Amniotic epithelial cell (primary cell): ENCODE results near the gene ANKRD33.

Experiments used
- DNase-seq: peaks from one replicate; pipeline ENCODE4 v3.0.0-alpha.2; 2010; ENCODE audit warnings: low read depth

The ANKRD33 gene

DNA sequence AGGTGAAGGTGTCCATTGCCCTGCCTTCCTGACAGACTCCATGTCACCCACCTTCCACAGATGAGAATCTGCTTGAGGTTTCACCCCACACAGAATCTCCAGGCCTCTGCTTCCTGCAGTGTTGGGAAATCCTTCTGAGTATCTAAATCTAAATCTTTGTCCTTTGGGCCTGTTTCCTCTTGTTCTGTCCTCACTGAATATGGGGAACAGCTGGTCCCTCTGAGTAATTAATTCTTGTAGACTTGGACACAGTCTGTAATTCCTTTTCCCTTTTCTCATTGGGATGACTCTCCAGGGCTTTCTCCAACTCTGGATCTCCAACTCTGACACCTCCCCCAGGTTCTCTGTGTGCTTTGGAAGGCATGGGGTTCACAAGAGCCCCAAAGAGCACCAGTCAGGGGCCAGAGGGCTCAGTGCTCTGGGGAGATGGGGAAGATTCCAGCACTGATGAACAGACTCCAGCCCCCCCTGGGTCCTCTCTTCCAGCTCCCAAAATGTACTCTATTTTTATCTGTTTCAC, 17.1 kb downstream of the ANKRD33 start:
- no peak for DNase-seq

DNA sequence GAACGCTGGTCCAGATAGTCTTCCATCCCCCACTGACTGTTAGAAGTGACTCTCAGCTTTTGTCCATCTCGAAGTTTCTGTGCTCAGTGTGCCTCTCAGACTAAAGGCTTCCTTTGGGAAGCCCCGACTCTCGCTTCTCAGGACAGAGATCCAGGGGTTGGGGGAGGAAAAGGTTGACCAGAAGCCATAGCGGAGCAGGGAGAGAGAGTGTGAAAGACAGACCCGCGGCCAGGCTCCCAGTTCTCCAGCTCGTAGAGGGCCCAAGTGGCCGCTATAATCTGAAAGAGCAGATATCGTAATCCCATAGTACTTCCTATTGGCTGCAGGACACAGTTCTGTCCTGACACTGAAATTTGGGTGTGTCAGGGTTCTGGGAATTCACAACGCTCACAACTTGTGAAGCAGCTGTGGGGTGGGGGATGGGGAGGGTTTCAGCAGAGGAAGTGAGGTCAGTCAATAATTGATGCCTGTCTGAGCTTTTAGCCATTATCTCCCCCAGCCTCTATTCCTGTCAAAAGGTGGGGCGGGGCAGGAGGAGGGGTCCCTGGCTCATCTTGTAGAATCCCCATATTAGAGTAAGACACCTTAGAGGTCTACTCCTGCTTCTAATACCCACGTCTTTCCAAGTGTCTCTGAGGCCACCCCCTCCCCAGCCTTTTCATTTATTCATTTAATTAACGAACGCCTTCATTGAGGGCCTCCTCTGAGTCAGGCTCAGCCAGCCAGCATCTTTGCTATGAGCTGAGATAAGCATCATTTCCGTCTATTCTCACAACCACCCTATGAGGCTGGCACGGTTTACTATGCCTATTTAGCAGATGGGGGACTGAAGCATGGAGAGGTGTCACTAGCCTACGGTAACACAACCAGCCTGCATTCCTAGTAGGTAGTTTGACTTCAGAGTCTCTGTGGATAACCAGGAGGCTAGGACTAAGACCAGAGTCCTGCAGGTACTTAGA, 17.8 kb downstream of the ANKRD33 start:
- DNase-seq: no peak

DNA sequence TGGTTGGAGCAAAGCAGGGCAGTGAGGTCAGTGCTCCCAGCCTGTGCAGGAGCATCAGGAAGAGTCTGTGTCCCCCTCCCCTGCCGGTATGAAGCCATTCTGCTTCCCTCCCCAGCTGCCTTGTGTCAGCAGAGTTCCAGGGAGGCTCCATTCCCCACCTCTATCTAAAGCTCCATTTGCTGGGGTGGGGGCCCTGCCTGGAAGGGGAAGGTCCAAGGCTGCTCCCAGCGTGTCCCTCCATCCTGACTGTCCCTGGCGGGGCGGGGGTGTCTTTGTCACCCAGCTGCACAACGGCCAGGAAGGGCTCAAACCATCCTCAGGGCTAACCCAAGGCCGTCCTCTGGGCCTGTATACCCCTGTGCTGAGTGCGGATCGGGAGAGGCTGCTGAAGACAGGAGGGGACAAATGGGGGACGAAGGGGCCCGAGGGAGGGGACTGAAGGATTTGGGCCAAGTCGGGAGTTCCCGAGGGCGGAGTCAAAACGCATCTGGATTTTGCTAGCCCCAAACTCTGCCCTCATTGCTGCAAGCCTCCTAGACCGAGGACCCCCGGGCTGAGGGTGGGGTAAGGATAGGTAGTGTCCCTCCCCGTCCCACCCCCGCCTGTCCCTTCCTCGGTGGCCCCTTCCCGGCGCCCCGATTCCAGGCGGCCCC, 18.7 kb downstream of the ANKRD33 start:
- DNase-seq: no peak

DNA sequence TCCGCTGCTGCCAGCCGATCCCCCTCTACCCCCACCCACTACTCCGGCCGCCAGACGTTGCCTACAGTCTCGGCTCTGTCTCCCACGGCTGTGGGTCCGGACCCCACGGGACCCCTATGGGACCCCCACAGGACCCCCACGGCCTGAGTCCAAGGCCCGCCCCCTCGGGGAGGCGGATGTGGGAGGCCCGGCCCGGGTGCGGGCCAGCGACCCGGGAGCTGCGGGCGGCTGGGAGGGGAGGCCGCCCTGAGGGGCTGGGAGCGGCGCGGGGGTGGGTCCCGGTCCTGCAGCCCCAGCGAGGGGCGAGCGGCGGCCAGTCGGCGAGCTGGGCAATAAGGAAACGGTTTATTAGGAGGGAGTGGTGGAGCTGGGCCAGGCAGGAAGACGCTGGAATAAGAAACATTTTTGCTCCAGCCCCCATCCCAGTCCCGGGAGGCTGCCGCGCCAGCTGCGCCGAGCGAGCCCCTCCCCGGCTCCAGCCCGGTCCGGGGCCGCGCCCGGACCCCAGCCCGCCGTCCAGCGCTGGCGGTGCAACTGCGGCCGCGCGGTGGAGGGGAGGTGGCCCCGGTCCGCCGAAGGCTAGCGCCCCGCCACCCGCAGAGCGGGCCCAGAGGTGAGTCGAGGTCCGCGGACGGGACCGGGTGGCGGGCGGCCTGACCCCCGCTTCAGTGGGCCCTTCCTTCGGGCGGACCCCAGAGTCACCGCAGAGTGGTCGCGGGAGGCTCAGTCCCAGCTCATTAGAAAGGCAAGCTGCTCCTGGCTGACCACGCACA, 19.4 kb downstream of the ANKRD33 start, which contains the start of gene ACVRL1:
TSS of gene ACVRL1 (plus strand) at position 422 of the 773 bp plus-strand sequence. CDS start 4,971 bp downstream, outside the sequence.
- no peak for DNase-seq

DNA sequence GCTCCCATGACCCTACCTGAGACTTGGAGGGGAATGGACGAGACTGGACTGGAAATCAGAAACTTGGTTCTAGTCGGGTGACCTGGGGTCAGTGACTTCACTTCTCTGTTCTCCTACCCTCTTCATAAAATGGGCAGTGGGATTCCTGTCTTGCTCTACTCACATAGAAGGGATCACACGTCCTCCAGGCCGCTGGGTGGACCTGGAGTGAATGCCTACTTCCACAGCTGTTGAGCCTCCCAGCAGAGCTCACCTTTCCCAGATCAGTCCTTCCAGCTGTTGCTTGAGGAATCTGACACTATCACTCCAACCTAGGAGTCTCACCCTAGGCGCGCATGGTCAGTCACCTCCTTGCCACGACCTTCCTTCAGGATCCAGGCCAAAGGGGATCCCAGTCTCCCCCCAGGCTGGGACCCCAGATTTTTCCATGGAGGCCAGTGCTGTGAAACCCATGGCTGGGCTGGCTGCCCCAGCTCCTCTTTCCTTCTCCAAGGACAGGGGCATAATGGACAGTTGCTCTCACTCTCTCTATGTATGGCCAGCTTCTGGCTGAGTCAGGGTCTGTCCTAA, 20.0 kb downstream of the ANKRD33 start:
- DNase-seq: no peak

DNA sequence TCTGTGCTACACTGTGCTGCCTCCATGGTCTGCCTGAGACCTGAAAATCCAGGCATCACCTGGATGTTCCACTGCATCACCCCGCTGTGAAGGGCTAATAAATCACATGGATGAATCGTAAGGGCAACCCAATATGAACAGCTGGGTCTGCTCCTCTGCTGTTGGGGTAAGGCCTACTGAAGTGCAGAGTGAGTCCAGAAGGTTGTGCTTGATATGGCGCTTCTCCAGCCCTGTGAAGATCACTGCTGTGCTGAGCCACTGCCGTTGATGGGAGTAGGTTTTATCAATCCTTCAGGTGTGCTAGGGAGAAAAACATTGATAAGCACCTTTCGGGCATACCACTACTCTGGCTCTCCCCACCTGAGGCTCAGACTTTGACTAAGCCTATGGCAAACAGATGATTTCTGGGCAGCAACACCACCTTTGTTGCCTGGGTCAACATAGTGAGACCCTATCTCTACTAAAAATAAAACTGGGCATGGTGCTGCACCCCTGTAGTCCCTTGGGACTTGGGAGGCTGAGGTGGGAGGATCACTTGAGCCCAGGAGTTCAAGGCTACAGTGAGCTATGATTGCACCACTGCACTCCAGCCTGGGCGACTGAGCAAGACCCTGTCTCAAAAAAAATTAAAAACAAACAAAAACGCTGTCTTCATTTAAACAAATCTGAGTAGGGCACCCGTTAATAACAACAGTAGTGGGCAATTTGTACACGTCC, 21.1 kb downstream of the ANKRD33 start:
- no peak for DNase-seq

DNA sequence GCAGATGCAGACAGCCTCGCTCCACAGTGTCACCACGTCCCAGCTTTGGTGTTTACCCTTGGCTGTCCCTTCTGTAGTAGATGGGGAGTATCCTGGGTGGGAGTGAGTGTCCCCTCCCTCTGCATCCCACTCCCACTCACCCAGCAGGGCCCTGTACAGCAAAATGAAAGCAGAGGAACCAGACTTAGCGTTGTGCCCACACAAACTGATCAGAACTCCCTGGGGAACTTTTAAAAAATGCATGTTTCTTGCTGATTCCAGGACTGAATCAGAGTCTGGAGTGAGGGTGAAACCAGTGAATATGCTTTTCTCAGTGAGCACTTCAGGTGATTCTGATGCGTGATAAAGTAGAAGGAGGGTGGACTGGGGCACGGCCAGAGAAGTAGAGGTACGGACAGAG, 22.3 kb downstream of the ANKRD33 start:
- DNase-seq: no peak

DNA sequence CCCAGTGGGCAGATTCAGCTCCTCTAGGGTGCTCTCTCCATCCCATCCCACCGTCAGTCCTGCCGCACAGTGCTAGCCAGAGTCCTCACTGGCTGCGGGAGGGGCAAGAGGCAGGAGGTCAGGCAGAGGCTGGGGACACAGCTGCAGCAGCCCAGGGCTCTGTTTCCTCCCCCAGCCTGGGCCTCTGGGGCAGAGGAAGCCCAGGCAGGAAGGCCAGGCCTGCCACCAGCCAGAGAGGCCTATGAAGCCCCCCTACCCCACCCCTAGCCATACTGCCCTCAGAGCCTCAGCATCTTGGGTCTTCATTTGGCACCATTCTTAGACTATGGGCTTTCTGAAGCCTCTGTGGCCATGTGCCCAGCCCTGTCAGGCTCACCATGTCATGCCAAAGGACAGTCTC, 22.8 kb downstream of the ANKRD33 start:
- no peak for DNase-seq

DNA sequence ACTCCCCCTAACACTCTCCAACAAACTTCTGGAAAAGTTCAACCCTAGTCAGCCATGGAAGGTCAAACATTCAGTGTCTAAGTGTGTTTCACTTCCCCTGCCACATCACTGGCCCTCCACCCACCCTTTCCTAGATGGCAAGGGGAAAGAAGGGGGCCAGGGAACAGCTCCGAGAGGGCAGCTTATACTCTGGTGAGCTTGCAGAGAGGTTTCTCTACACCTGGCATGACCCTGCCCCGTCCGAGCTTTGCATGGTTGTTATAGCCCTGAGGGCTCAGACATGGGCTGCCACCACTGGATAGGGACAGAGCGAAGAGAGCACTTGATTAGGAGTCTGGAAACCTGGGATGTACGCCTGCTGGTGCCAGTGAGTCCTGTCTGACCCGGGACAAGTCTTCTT, 23.4 kb downstream of the ANKRD33 start:
- no peak for DNase-seq

DNA sequence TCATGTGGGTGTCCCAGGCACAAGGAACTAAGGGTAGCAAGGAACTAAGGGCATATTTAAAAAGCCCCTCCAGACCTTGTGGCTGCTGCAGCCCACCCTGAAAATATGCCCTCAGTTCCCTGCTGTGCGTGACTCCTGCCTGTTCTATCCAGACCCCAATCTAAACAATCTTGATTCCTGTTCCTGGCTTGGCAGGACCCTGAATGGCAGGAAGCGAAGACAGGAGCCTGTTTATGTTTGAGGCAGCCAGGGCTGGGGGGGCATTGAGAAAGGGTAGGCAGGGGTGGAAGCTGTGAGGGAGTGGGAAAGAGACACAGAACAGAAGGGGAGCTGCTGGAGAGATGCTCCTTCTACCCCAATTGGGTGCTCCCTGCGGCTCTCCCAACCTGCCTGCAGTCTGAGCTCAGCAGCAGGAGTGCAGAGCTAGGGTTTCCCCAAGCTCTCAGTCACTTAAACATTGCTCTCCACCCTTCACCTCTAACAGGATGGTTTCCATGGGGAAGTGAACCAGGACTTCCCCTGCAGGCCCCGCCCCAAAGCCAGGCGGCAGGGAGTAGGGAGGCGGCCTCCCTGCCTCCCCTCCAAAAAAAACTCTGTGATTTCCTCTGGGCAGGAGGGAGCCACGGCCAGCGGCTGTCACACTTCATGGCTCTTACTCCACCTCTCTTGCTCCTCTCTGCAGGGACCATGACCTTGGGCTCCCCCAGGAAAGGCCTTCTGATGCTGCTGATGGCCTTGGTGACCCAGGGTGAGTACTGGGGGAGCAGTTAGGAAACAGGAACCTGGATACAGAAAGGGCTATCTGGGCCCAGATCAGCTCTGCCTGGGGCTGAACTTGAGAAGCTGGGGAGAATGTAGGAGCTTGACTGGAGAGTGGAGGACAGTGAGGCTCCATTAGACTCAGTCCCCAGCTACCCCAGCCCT, 24.1 kb downstream of the ANKRD33 start:
- DNase-seq: no peak

DNA sequence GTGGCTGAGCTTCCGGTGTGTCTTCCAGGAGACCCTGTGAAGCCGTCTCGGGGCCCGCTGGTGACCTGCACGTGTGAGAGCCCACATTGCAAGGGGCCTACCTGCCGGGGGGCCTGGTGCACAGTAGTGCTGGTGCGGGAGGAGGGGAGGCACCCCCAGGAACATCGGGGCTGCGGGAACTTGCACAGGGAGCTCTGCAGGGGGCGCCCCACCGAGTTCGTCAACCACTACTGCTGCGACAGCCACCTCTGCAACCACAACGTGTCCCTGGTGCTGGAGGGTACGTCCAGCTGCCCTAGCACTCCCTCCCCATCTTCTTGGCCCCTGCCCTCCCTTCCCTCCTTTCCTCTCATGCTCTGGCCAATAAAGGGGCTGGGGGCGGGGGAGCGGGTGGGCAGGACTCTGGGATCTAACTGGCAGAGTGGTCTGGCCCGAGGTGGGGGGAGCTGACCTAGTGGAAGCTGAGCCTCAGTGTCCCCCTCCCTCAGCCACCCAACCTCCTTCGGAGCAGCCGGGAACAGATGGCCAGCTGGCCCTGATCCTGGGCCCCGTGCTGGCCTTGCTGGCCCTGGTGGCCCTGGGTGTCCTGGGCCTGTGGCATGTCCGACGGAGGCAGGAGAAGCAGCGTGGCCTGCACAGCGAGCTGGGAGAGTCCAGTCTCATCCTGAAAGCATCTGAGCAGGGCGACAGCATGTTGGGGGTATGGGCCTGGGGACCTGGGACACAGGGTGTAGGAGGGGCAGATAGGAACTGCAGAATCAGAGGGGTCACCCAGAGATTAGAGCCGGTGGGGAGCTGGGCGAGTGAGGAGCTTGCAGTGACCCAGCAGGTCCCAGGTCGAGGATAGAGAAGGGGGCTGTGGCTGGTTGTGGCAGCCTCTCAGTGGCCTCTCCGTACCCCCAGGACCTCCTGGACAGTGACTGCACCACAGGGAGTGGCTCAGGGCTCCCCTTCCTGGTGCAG, 25.4 kb downstream of the ANKRD33 start:
- DNase-seq: no peak

DNA sequence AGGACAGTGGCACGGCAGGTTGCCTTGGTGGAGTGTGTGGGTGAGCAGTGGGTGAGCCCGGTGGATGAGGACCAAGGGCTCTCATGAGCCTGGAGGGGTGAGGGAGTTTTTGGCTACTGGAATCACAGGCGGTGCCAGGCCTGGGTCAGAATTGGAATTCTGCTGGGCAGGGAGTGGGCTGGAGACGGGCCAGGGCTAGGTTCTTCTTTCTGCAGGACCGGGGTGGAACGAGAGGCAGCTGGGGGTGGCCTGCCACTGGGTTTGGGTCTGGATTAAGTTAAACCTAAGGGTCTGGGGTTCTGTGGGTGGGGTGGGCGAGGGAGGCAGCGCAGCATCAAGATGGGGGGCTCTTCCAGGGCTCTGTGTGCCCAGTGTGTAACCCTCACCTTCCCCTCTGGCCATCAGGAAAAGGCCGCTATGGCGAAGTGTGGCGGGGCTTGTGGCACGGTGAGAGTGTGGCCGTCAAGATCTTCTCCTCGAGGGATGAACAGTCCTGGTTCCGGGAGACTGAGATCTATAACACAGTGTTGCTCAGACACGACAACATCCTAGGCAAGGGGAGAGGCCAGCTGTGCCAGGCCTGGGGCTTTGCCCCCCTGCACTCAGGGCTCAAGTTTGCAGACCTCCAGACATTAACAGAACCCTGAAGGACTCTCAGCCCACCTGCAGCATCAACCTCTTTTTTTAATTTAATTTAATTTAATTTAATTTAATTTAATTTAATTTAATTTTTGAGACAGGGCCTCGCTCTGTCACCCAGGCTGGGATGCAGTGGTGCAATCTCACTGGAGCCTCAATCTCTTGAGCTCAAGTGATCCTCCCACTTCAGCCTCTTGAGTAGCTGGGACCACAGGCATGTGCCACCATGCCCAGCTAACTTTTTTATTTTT, 26.4 kb downstream of the ANKRD33 start:
- DNase-seq: no peak

DNA sequence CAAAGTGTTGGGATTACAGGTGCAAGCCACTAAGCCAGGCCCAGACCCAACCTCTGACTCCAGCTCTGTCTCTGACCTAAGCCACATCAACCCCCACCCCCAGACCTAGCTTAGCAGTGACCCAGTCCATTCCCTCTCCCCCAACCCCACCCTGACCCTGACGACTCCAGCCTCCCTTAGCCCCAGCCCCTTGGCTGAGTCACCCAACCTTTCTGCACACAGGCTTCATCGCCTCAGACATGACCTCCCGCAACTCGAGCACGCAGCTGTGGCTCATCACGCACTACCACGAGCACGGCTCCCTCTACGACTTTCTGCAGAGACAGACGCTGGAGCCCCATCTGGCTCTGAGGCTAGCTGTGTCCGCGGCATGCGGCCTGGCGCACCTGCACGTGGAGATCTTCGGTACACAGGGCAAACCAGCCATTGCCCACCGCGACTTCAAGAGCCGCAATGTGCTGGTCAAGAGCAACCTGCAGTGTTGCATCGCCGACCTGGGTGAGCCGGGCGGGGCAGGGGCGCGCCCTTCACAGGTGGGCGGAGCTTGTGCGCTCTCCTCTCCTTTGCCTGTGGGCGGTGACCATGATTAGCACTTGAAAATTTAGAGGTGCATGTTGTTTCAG, 27.2 kb downstream of the ANKRD33 start:
- DNase-seq: no peak

DNA sequence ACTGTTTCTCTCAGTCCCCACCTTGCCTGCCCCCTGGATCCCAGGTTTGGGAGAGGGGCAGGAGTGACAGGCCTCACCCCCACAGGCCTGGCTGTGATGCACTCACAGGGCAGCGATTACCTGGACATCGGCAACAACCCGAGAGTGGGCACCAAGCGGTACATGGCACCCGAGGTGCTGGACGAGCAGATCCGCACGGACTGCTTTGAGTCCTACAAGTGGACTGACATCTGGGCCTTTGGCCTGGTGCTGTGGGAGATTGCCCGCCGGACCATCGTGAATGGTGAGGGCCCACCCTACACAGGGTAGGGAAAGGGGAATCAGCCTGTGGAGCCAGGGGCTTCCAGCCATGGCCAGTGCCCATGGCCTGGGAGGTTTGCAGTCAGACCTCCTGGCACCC, 28.0 kb downstream of the ANKRD33 start:
- DNase-seq: no peak

DNA sequence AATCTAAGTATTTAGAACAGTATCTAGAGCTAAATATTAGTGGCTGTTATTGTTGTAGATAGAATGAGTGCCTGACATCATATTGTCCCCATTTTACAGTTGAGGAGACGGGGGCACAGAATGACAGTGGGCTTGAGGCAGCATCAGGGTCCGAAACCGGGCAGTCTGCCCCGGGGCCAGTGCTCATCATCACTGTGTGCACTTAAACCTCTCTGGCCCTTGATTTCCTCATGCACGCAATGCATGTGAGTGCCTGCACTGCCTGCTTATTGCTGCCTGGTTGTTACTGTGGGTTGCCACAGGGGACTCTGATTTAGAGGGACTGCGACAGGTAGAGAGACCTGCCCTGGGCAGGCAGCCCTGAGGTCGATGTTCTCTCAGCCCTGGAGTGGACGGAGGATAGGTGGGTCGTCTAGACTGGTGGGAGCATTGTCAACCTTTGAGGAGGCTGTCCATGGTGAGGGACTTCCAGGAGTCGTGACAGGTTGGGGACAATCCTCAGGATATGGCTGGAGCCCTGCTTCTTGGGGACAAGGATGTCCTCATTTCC, 29.2 kb downstream of the ANKRD33 start:
- DNase-seq: no peak

DNA sequence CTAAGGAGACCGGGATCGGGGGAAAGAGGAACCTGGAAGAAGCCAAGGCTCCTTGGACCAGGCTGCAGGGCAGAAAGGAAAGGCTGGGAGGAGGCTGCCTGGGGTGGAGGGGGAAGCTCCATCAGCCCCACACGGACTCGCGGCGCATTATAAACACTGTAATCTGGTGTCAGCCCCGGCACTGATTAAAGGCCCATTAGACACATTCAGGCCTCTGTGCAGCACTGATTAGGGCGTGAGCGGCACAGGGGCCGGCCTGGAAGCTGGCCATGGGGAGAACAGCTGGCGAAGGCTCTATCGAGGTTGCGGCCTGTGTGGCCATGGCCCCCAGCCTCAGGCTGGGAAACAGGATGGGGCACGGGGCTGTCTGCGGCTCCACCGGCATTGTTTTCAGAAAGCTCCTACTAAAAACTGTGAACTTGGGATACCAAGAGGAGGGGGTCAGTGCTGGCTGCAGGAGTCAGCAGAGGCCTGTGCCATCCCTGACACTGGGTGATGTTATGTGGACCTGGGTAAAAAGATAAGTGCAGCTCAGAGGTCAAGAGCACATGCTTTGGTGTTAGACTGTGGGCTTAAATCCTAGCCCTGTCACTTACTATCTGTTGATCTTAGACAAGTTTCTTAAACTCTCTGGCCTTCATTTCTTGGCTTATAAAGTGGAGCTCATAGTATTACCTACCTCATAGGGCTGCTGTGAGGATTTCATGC, 30.0 kb downstream of the ANKRD33 start:
- DNase-seq: no peak

DNA sequence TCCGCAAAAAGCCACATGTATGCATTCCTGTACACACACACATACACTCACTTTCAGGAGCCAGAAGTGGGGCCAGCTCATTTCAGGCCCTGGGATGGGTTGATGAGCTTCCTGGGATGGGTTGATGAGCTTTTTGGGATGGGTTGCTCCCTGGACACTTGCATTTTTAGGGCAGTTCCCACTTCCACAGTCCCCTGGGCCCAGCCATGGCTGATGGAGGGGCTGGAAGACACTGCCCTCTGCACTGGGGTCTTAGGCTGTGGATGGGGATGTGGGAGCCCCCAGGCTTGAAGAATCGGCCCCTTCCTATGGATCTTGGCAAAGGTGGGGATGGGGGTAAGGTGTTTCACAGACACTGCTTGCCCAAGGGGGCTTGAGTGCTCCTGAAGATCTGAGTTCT, 32.1 kb downstream of the ANKRD33 start:
- DNase-seq: no peak
